ENCODE measurements around the gene PLA1A.

The PLA1A gene

GRCh38 chr3:119613201-119613600 is 15.5 kb downstream of the PLA1A start:
- CTCF ChIA-PET: interaction anchor here (0.6 kb wide), 1 partner anchor 14 kb away, joined by 4 read pairs; no protein-coding TSS in a partner anchor
- TF ChIP-seq KLF16 (tag by site-specific recombination; IDR thresholded peaks at IDR 0.05) (no peak), PRDM2 (tag by site-specific recombination; IDR thresholded peaks at IDR 0.05; ENCODE audit: borderline replicate concordance) (no peak), ZNF585B (tag by site-specific recombination; IDR thresholded peaks at IDR 0.05) (no peak), ZFP69B (tag by site-specific recombination; IDR thresholded peaks at IDR 0.05) (no peak), ZNF169 (tag by site-specific recombination; IDR thresholded peaks at IDR 0.05) (no peak), ZSCAN23 (tag by site-specific recombination; IDR thresholded peaks at IDR 0.05) (no peak), ZNF311 (tag by site-specific recombination; IDR thresholded peaks at IDR 0.05; ENCODE audit: borderline replicate concordance) (no peak), OVOL3 (tag by site-specific recombination; IDR thresholded peaks at IDR 0.05) (no peak), ZNF658 (tag by site-specific recombination; IDR thresholded peaks at IDR 0.05) (no peak), ZNF560 (tag by site-specific recombination; IDR thresholded peaks at IDR 0.05; ENCODE audit: borderline replicate concordance) (no peak), ZNF664 (tag by site-specific recombination; IDR thresholded peaks at IDR 0.05) (no peak), ZSCAN30 (tag by site-specific recombination; IDR thresholded peaks at IDR 0.05) (no peak), PRDM4 (tag by site-specific recombination; IDR thresholded peaks at IDR 0.05) (no peak), ZNF341 (tag by site-specific recombination; IDR thresholded peaks at IDR 0.05; ENCODE audit: low read depth) (no peak), ZFHX2 (tag by site-specific recombination; conservative IDR thresholded peaks at IDR 0.05) (no peak), HOXC10 (CRISPR knock-in tag; IDR thresholded peaks at IDR 0.05) (no peak), ZNF174 (tag by site-specific recombination; IDR thresholded peaks at IDR 0.05) (no peak), ZNF202 (tag by site-specific recombination; IDR thresholded peaks at IDR 0.05; ENCODE audit: borderline replicate concordance) (no peak), ZNF792 (tag by site-specific recombination; IDR thresholded peaks at IDR 0.05) (no peak), ZNF571 (tag by site-specific recombination; IDR thresholded peaks at IDR 0.05) (no peak)
- POLR2A ChIA-PET: no interaction called here
- H3K4me3 ChIP-seq (ENCODE audit: low read depth, low read length): no peak overlapping the region
- no peaks in the 10 kb centered on the region for H3K4me1 ChIP-seq (ENCODE audit: control insufficient read depth, insufficient read depth, low read length)
- no peak overlapping the region for H3K27ac ChIP-seq (ENCODE audit: extremely low read depth, low read depth, low read length)
- H3K36me3 ChIP-seq (ENCODE audit: control insufficient read depth in 2 of 2, insufficient read depth in 1 of 2, low read length in 2 of 2): no peaks in the 10 kb centered on the region
- no peaks in the 10 kb centered on the region for H3K9me3 ChIP-seq (ENCODE audit: control insufficient read depth, insufficient read depth, low read depth, low read length)

- CTCF ChIA-PET: no interaction called here
- Histone ChIP-seq H3K9me3 (ENCODE audit: control insufficient read depth, insufficient read depth, low read depth, low read length) (no peaks in the 10 kb centered on the region), H3K27ac (ENCODE audit: extremely low read depth, low read depth, low read length) (no peak overlapping the region), H3K36me3 (ENCODE audit: control insufficient read depth in 2 of 2, insufficient read depth in 1 of 2, low read length in 2 of 2) (no peaks in the 10 kb centered on the region), H3K4me3 (ENCODE audit: low read depth, low read length) (no peak overlapping the region), H3K4me1 (ENCODE audit: control insufficient read depth, insufficient read depth, low read length) (no peaks in the 10 kb centered on the region)
- POLR2A ChIA-PET: no interaction called here
- TF ChIP-seq REPIN1 (tag by site-specific recombination; IDR thresholded peaks at IDR 0.05; ENCODE audit: low read depth) (no peak), ZNF155 (tag by site-specific recombination; IDR thresholded peaks at IDR 0.05) (no peak)
Observed at GRCh38 chr3:119613872-119614271, 16.2 kb downstream of the PLA1A start.
